HCT116 (cell line): Measurements from ENCODE around the gene MALT1.

Experiments used
- RAD21 ChIP-seq: IDR thresholded peaks from 2 replicates; pipeline ENCODE4 v1.6.1; 2012; ENCODE audit warnings: low read depth, mild to moderate bottlenecking
- ZNF274 ChIP-seq: fragments of 200-500 bp; sonication (Bioruptor generic); IDR thresholded peaks from 2 replicates; pipeline ENCODE4 v1.6.1; 2014; ENCODE audit warnings: mild to moderate bottlenecking, low read depth, low read length, inconsistent platforms
- TF ChIP-seq, protein P1 (sequence below), 3 experiments: fragments of 200-600 bp in 1 of 3; sonication (generic) in 1 of 3; IDR thresholded peaks in 2 of 3; conservative IDR thresholded peaks in 1 of 3; 2 replicates each; pipeline ENCODE4 v1.5.1; 2012 to 2017; ENCODE audit warnings: low read depth in 2 of 3, low read length in 2 of 3, antibody characterized with exemption in 1 of 3, borderline replicate concordance in 1 of 3, control low read depth in 1 of 3, mild to moderate bottlenecking in 1 of 3, mixed read lengths in 1 of 3, mixed run types in 1 of 3, moderate library complexity in 1 of 3; ENCODE audit not compliant: insufficient read depth in 1 of 3

- TF ChIP-seq, protein P1, sequence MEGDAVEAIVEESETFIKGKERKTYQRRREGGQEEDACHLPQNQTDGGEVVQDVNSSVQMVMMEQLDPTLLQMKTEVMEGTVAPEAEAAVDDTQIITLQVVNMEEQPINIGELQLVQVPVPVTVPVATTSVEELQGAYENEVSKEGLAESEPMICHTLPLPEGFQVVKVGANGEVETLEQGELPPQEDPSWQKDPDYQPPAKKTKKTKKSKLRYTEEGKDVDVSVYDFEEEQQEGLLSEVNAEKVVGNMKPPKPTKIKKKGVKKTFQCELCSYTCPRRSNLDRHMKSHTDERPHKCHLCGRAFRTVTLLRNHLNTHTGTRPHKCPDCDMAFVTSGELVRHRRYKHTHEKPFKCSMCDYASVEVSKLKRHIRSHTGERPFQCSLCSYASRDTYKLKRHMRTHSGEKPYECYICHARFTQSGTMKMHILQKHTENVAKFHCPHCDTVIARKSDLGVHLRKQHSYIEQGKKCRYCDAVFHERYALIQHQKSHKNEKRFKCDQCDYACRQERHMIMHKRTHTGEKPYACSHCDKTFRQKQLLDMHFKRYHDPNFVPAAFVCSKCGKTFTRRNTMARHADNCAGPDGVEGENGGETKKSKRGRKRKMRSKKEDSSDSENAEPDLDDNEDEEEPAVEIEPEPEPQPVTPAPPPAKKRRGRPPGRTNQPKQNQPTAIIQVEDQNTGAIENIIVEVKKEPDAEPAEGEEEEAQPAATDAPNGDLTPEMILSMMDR (IDR thresholded peaks at IDR 0.05 in 2 of 3, conservative IDR thresholded peaks at IDR 0.05 in 1 of 3; ENCODE audit: borderline replicate concordance in 1 of 3, insufficient read depth in 1 of 3, low read depth in 2 of 3, low read length in 2 of 3) = no peak
- TF ChIP-seq ZNF274 = no peak
- no peak for TF ChIP-seq RAD21
Observed at GRCh38 chr18:58670404-58671110, 708 bp upstream of the MALT1 start.
